GM19468 (cell line): ENCODE data around the gene PDE6G.

ENCODE experiments used
- ATAC-seq: cut with Tn5 transposase; IDR thresholded peaks from one replicate; pipeline ENCODE4 v1.9.1; 2021; ENCODE audit warnings: mild to moderate bottlenecking, moderate library complexity, moderate number of reproducible peaks; ENCODE audit not compliant: unreplicated experiment; ENCODE audit errors: extremely low read depth

The PDE6G gene

GRCh38 chr17:81665205-81666091, 9.1 kb upstream of the PDE6G start:
- no peak for ATAC-seq

GRCh38 chr17:81664051-81664470, 7.7 kb upstream of the PDE6G start:
- ATAC-seq, result no peak

- ATAC-seq, result no peak
Measured at GRCh38 chr17:81662002-81662401, 5.7 kb upstream of the PDE6G start.

DNA sequence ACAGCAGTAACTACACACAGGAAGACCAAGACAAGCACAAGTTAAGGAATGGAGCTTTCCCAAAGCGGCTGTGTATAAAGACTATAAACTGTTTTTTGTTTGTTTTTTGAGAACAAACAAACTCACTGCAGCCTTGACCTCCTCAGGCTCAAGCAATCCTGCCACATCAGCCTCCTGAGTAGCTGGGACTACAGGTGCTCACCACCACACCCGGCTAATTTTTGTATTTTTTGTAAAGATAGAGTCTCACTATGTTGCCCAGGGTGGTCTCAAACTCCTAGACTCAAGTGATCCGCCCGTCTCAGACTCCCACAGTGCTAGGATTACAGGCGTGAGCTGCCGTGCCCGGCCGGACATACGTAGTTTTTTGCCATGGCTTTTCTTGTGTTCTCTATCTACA, 4.1 kb upstream of the PDE6G start:
- no peak for ATAC-seq

- ATAC-seq, result no peak
Measured at GRCh38 chr17:81659038-81659437, 2.7 kb upstream of the PDE6G start.

DNA sequence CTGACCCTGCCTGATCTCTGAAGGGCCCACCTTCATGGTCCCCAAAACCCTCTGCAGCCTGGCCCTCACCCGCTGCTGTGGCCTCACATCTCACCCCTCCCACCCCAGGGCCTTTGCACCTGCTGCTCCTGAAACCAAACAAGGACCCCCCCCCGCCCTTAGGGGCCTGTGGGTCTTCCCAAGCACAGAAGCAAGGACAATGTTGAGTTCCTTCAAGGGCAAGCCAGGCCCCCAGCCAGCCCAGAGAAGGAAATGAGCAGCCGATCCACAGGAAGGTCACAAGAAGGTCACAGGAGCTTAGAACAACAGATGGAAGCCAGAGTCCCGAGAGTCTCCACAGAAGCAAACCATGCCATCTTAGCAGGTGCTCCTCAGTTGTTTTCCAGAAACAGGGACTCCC, 493 bp upstream of the PDE6G start:
- no peak for ATAC-seq

- ATAC-seq, result no peak
Measured at GRCh38 chr17:81655378-81656117, 794 bp downstream of the PDE6G start.

GRCh38 chr17:81652906-81653771, 3.2 kb downstream of the PDE6G start:
- no peak for ATAC-seq

DNA sequence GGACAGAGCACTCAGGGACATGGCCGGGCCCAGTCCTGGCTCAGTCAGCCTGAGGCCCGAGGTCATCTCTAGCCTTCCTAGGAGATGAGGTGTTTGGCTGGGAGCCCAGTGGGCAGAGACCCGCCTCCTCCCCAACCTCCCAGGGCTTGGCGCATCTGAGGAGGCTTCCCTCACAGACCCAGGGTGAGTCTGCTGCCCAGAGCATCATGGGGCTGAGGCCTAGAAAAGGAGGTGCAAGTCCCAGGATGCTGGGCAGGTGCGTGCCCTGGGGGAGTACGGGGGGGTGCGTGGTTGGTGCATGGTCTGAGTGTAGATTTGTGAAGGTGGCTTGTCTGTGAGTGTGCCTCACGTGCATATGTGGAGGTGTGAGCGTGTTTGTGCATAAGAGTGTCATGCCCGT, 4.7 kb downstream of the PDE6G start:
- ATAC-seq, result no peak

GRCh38 chr17:81650951-81651350, 5.4 kb downstream of the PDE6G start:
- ATAC-seq, result no peak

DNA sequence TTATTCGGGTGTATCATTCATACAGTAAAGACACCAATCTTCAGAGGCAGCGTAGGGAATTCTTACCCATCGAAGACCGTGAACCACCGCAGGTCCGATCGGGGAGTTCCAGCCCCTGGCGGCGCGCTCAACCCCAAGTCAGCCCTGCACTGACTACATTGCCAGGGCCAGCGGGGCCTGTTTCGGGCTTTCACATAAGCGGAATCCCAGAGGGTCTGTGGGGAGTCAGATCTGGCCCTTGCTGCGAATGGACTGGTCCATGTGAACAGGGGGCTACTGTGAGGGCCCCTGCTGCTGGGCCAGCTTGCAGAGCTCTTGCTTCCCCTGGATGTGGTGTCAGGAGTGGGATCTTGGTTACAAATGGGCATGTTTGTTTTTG, 7.6 kb downstream of the PDE6G start:
- ATAC-seq, result no peak

- no peak for ATAC-seq
Measured at GRCh38 chr17:81648013-81648706, 8.2 kb downstream of the PDE6G start.

- no peak for ATAC-seq
Measured at GRCh38 chr17:81647640-81648012, 8.7 kb downstream of the PDE6G start.

- no peak for ATAC-seq
Measured at GRCh38 chr17:81646869-81647600, 9.3 kb downstream of the PDE6G start.

DNA sequence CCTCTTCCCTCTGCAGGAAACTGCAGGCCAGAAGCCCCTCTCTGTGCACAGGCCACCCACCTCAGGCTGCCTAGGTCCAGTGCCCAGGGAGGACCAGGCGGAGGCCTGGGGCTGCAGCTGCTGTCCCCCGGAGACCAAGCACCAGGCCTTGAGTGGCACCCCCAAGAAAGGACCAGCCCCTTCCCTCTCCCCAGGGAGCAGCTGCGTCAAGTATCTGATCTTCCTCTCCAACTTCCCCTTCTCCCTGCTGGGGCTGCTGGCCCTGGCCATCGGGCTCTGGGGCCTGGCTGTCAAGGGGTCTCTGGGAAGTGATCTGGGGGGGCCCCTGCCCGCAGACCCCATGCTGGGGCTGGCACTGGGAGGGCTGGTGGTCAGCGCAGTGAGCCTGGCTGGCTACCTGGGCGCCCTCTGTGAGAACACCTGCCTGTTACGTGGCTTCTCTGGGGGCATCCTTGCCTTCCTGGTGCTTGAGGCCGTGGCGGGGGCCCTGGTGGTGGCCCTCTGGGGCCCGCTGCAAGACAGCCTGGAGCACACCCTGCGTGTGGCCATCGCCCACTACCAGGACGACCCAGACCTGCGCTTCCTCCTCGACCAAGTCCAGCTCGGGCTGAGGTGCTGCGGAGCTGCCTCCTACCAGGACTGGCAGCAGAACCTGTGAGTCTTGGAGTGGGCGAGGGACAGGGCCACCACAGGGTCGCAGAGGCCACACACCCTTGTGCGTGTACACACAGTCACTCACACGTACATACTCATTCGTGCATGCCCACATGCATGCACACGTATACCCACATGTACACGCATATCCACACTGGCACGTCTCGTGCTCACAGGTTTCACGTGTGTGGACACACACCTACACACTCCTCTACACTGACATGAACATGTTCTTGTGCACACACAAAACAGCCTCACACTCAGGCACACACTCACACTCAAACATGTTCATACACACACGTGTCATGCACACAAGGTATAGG, 11.1 kb downstream of the PDE6G start:
- ATAC-seq, result no peak

- ATAC-seq, result no peak
Measured at GRCh38 chr17:81644496-81644895, 11.8 kb downstream of the PDE6G start.

- ATAC-seq, result no peak
Measured at GRCh38 chr17:81641825-81642489, 14.4 kb downstream of the PDE6G start.

- no peak for ATAC-seq
Measured at GRCh38 chr17:81640011-81640410, 16.3 kb downstream of the PDE6G start.
